ENCODE measurements around the gene MEG3.

- TF ChIP-seq USF2 (IDR thresholded peaks at IDR 0.05; ENCODE audit: low read length) (no peak), SIN3A (conservative IDR thresholded peaks at IDR 0.05 in 1 of 2, IDR thresholded peaks at IDR 0.05 in 1 of 2; ENCODE audit: low read depth in 1 of 2, low read length in 2 of 2) (no peak), EP300 (IDR thresholded peaks at IDR 0.05; ENCODE audit: borderline replicate concordance in 1 of 2, low read depth in 2 of 2, low read length in 2 of 2) (no peak), CTCF (IDR thresholded peaks at IDR 0.05; ENCODE audit: control extremely low read depth in 1 of 3, insufficient read depth in 1 of 3, low read depth in 1 of 3, low read length in 3 of 3) (no peak), POLR2A (IDR thresholded peaks at IDR 0.05; ENCODE audit: control extremely low read depth in 1 of 2, low read depth in 2 of 2, low read length in 2 of 2) (no peak), CBX5 (IDR thresholded peaks at IDR 0.05; ENCODE audit: low read depth, low read length) (no peak)
Measured at GRCh38 chr14:100903134-100903468, 77.2 kb downstream of the MEG3 start.

Measured in H1 (cell line).